ENCODE data around the gene CCNJL.

GRCh38 chr5:160310140-160310539 is 2.2 kb downstream of the CCNJL start:
- TF ChIP-seq, protein P1, sequence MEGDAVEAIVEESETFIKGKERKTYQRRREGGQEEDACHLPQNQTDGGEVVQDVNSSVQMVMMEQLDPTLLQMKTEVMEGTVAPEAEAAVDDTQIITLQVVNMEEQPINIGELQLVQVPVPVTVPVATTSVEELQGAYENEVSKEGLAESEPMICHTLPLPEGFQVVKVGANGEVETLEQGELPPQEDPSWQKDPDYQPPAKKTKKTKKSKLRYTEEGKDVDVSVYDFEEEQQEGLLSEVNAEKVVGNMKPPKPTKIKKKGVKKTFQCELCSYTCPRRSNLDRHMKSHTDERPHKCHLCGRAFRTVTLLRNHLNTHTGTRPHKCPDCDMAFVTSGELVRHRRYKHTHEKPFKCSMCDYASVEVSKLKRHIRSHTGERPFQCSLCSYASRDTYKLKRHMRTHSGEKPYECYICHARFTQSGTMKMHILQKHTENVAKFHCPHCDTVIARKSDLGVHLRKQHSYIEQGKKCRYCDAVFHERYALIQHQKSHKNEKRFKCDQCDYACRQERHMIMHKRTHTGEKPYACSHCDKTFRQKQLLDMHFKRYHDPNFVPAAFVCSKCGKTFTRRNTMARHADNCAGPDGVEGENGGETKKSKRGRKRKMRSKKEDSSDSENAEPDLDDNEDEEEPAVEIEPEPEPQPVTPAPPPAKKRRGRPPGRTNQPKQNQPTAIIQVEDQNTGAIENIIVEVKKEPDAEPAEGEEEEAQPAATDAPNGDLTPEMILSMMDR (IDR thresholded peaks at IDR 0.05) = no peak
- TF ChIP-seq POLR2A (IDR thresholded peaks at IDR 0.05) = no peak

Measured in body of pancreas (tissue), 4 donors.